Fibroblast of lung (primary cell): Measurements from ENCODE around the gene EVX2.

ENCODE experiments used
- EZH2 ChIP-seq: IDR thresholded peaks from 2 replicates; pipeline ENCODE4 v1.5.1; 2012; ENCODE audit warnings: low read length, control low read depth, mild to moderate bottlenecking; ENCODE audit errors: missing control alignments
- TF ChIP-seq, protein P1 (sequence below), 2 donors: IDR thresholded peaks in 1 of 2; conservative IDR thresholded peaks in 1 of 2; 1 replicate in 1 of 2; 2 replicates in 1 of 2; pipeline ENCODE4 v1.5.1; 2011 to 2012; ENCODE audit warnings: low read length in 2 of 2, control low read depth in 1 of 2, inconsistent platforms in 1 of 2, low read depth in 1 of 2, mild to moderate bottlenecking in 1 of 2

DNA sequence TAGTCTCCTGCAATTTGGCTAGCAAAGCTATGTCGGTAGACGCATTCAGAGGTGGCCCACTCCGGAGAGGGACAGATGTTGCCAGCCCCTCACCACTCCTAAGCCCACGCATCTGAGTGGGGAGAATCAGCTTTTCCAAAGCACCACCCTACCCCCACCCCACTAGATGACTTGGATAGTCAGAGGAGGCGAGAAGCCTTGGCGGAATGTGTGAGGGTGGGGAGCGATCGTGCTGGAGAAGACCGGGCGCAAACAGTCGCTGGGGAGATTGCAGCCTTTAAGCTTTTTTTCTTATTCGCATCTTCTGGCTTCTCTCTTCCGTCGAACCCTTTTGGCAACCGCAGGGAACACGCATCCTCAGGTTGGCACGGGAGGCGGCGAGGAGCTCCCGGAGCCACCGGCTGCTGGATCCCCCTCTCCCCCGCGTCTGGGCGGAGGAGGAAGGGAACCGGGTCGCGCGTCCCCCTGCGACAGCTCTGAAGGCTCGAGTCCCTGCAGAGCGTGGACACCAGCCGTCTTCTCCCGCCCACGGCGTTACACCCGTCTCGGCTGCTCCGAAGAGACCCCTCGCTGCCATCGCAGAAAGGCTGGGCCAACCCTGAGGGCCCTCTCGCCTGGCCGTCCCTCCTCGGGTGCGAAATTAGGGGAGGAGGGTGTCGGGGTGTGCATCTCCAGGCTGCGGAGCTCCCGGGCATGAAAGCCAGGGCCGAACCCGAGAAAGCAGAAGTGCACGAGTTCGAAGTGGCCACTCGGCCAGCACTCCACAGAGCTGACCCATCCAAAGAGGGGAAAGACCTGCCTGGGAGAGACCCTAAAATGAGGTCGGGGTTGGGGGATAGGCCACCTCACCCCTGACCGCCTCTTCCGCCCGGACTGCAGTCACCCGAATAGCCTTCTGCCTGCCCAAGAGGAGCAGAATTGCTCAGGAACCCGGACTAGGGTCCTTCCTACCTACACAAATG, 12.2 kb downstream of the EVX2 start:
- TF ChIP-seq, protein P1, sequence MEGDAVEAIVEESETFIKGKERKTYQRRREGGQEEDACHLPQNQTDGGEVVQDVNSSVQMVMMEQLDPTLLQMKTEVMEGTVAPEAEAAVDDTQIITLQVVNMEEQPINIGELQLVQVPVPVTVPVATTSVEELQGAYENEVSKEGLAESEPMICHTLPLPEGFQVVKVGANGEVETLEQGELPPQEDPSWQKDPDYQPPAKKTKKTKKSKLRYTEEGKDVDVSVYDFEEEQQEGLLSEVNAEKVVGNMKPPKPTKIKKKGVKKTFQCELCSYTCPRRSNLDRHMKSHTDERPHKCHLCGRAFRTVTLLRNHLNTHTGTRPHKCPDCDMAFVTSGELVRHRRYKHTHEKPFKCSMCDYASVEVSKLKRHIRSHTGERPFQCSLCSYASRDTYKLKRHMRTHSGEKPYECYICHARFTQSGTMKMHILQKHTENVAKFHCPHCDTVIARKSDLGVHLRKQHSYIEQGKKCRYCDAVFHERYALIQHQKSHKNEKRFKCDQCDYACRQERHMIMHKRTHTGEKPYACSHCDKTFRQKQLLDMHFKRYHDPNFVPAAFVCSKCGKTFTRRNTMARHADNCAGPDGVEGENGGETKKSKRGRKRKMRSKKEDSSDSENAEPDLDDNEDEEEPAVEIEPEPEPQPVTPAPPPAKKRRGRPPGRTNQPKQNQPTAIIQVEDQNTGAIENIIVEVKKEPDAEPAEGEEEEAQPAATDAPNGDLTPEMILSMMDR (conservative IDR thresholded peaks at IDR 0.05 in 1 of 2, IDR thresholded peaks at IDR 0.05 in 1 of 2; ENCODE audit: low read depth in 1 of 2, low read length in 2 of 2) = no peak
- TF ChIP-seq EZH2 = peak; percentile 75
